Measurements from ENCODE around the gene SEPTIN5. TPM values are rescaled to one million over a fixed set of nuclear protein-coding genes. Genes with fewer than 3 reads are reported as not detected.
"Not testable (repeated sequence)": the region's sequence is repeated elsewhere in the genome, so short reads cannot be mapped to it uniquely, and the experiment has no call there.

The SEPTIN5 gene
- total RNA-seq, 2 experiments from 2014 or later = 0.47 to 0.81 TPM

GRCh38 chr22:19687561-19688300, 26.6 kb upstream of the SEPTIN5 start:
- Mint-ChIP-seq H3K4me3 (no peak overlapping the region), H3K9me3 (no peaks in the 10 kb centered on the region), H3K27me3 (ENCODE audit: low read depth) (peaks cover 6% of the 10 kb centered on the region), H3K36me3 (ENCODE audit: low read depth) (no peaks in the 10 kb centered on the region), H3K27ac (no peak overlapping the region), H3K4me1 (ENCODE audit: low read depth) (no peaks in the 10 kb centered on the region)
- intact Hi-C loops (cut with micrococcal nuclease) = no loop called here
- no peak for DNase-seq
- CTCF ChIA-PET = interaction anchor here (1.3 kb wide), 1 partner anchor 43 kb away, joined by 4 read pairs; no protein-coding TSS in a partner anchor

GRCh38 chr22:19688301-19689290, 25.7 kb upstream of the SEPTIN5 start:
- no peaks in the 10 kb centered on the region for H3K36me3 Mint-ChIP-seq (ENCODE audit: low read depth)
- no peak for DNase-seq
- H3K4me3 Mint-ChIP-seq = no peak overlapping the region
- CTCF ChIA-PET = interaction anchor here (1.6 kb wide), 1 partner anchor 8 kb away, joined by 8 read pairs; no protein-coding TSS in a partner anchor
- intact Hi-C loops (cut with micrococcal nuclease) = no loop called here
- no peaks in the 10 kb centered on the region for H3K9me3 Mint-ChIP-seq
- H3K4me1 Mint-ChIP-seq (ENCODE audit: low read depth) = no peaks in the 10 kb centered on the region
- no peak overlapping the region for H3K27ac Mint-ChIP-seq
- peaks cover 6% of the 10 kb centered on the region for H3K27me3 Mint-ChIP-seq (ENCODE audit: low read depth)

GRCh38 chr22:19689408-19689807, 24.9 kb upstream of the SEPTIN5 start:
- no peaks in the 10 kb centered on the region for H3K4me1 Mint-ChIP-seq (ENCODE audit: low read depth)
- DNase-seq = no peak
- no peak overlapping the region for H3K27ac Mint-ChIP-seq
- no peaks in the 10 kb centered on the region for H3K36me3 Mint-ChIP-seq (ENCODE audit: low read depth)
- peaks cover 6% of the 10 kb centered on the region for H3K27me3 Mint-ChIP-seq (ENCODE audit: low read depth)
- H3K9me3 Mint-ChIP-seq = no peaks in the 10 kb centered on the region
- intact Hi-C loops (cut with micrococcal nuclease) = no loop called here
- CTCF ChIA-PET = interaction anchor here (0.6 to 1.6 kb wide), 2 partner anchors 9 to 20 kb away, joined by 4 to 8 read pairs; no protein-coding TSS in a partner anchor
- no peak overlapping the region for H3K4me3 Mint-ChIP-seq

GRCh38 chr22:19691007-19691720, 23.1 kb upstream of the SEPTIN5 start:
- intact Hi-C loops (cut with micrococcal nuclease) = no loop called here
- H3K27ac Mint-ChIP-seq = no peak overlapping the region
- peaks cover 6% of the 10 kb centered on the region for H3K27me3 Mint-ChIP-seq (ENCODE audit: low read depth)
- CTCF ChIA-PET = no interaction called here
- H3K4me3 Mint-ChIP-seq = no peak overlapping the region
- H3K4me1 Mint-ChIP-seq (ENCODE audit: low read depth) = no peaks in the 10 kb centered on the region
- no peaks in the 10 kb centered on the region for H3K9me3 Mint-ChIP-seq
- no peak for DNase-seq
- H3K36me3 Mint-ChIP-seq (ENCODE audit: low read depth) = no peaks in the 10 kb centered on the region

- Mint-ChIP-seq H3K4me3 (no peak overlapping the region), H3K4me1 (ENCODE audit: low read depth) (no peaks in the 10 kb centered on the region), H3K36me3 (ENCODE audit: low read depth) (no peaks in the 10 kb centered on the region), H3K9me3 (no peaks in the 10 kb centered on the region), H3K27me3 (ENCODE audit: low read depth) (peaks cover 6% of the 10 kb centered on the region), H3K27ac (no peak overlapping the region)
- intact Hi-C loops (cut with micrococcal nuclease) = no loop called here
- no peak for DNase-seq
- CTCF ChIA-PET = interaction anchor here (1.9 kb wide), 1 partner anchor 38 kb away, joined by 3 read pairs; no protein-coding TSS in a partner anchor
These were observed 22.5 kb upstream of the SEPTIN5 start for GRCh38 chr22:19691721-19692341.

- Mint-ChIP-seq H3K9me3 (no peaks in the 10 kb centered on the region), H3K27me3 (ENCODE audit: low read depth) (peaks cover 6% of the 10 kb centered on the region)
- CTCF ChIA-PET = interaction anchor here (1.9 kb wide), 1 partner anchor 37 kb away, joined by 3 read pairs; no protein-coding TSS in a partner anchor
These were observed 20.7 kb upstream of the SEPTIN5 start for GRCh38 chr22:19693581-19693980.

GRCh38 chr22:19693981-19694670, 20.2 kb upstream of the SEPTIN5 start:
- Mint-ChIP-seq H3K4me3 (no peak overlapping the region), H3K27ac (no peak overlapping the region), H3K9me3 (no peaks in the 10 kb centered on the region), H3K27me3 (ENCODE audit: low read depth) (peaks cover 6% of the 10 kb centered on the region), H3K36me3 (ENCODE audit: low read depth) (no peaks in the 10 kb centered on the region), H3K4me1 (ENCODE audit: low read depth) (no peaks in the 10 kb centered on the region)
- intact Hi-C loops (cut with micrococcal nuclease) = no loop called here
- DNase-seq = no peak
- CTCF ChIA-PET = no interaction called here

More at GRCh38 chr22:19693581-19693980, 20.7 kb upstream of the SEPTIN5 start:
- no peak overlapping the region for H3K4me3 Mint-ChIP-seq
- no peak overlapping the region for H3K27ac Mint-ChIP-seq
- H3K36me3 Mint-ChIP-seq (ENCODE audit: low read depth) = no peaks in the 10 kb centered on the region
- H3K4me1 Mint-ChIP-seq (ENCODE audit: low read depth) = no peaks in the 10 kb centered on the region
- DNase-seq = no peak
- intact Hi-C loops (cut with micrococcal nuclease) = no loop called here

- Mint-ChIP-seq H3K27me3 (ENCODE audit: low read depth) (peaks cover 6% of the 10 kb centered on the region), H3K36me3 (ENCODE audit: low read depth) (no peaks in the 10 kb centered on the region), H3K9me3 (no peaks in the 10 kb centered on the region), H3K4me3 (no peak overlapping the region), H3K4me1 (ENCODE audit: low read depth) (no peaks in the 10 kb centered on the region), H3K27ac (no peak overlapping the region)
- CTCF ChIA-PET = no interaction called here
- DNase-seq = no peak
- intact Hi-C loops (cut with micrococcal nuclease) = no loop called here
These were observed 19.6 kb upstream of the SEPTIN5 start for GRCh38 chr22:19694696-19695095.

- no peaks in the 10 kb centered on the region for H3K27me3 Mint-ChIP-seq (ENCODE audit: low read depth)
- CTCF ChIA-PET = interaction anchor here (1.8 kb wide), 1 partner anchor 18 kb away, joined by 4 read pairs; no protein-coding TSS in a partner anchor
- no peak overlapping the region for H3K4me3 Mint-ChIP-seq
- no peaks in the 10 kb centered on the region for H3K4me1 Mint-ChIP-seq (ENCODE audit: low read depth)
- DNase-seq = no peak
- H3K36me3 Mint-ChIP-seq (ENCODE audit: low read depth) = no peaks in the 10 kb centered on the region
- no peaks in the 10 kb centered on the region for H3K9me3 Mint-ChIP-seq
- intact Hi-C loops (cut with micrococcal nuclease) = no loop called here
- no peak overlapping the region for H3K27ac Mint-ChIP-seq
These were observed 17.6 kb upstream of the SEPTIN5 start for GRCh38 chr22:19696504-19697276.

- H3K4me1 Mint-ChIP-seq (ENCODE audit: low read depth); H3K36me3 Mint-ChIP-seq (ENCODE audit: low read depth); H3K27me3 Mint-ChIP-seq (ENCODE audit: low read depth); DNase-seq; CTCF ChIA-PET; intact Hi-C loops (cut with micrococcal nuclease); H3K4me3 Mint-ChIP-seq; H3K9me3 Mint-ChIP-seq; H3K27ac Mint-ChIP-seq: not testable (repeated sequence)
These were observed 16.4 kb upstream of the SEPTIN5 start for GRCh38 chr22:19697871-19698270.

Data from activated naive CD4-positive, alpha-beta T cell treated with anti-CD3 and anti-CD28 coated beads for 36 hours (primary cell).